ENCODE measurements around the gene PLXNA4. TPM values are rescaled to one million over a fixed set of nuclear protein-coding genes. Genes with fewer than 3 reads are reported as not detected.

Gene PLXNA4
- total RNA-seq, 2 donors from 2014 or later: 2.1 to 8.2 TPM

GRCh38 chr7:132420527-132420926 lies 155.7 kb downstream of the PLXNA4 start:
- no peak overlapping the region for H3K27ac ChIP-seq
- 45 to 71% methylated on average over 2 of the region's 2 CpGs for WGBS, 2 donors
- TF ChIP-seq POLR2A (IDR thresholded peaks at IDR 0.05) (no peak), CTCF (IDR thresholded peaks at IDR 0.05) (no peak)
- H3K36me3 ChIP-seq (replicated peaks in 1 of 2; ENCODE audit: insufficient read depth in 1 of 2, low read depth in 2 of 2): no peaks in the 10 kb centered on the region
- no peak for ATAC-seq
- no peak for DNase-seq
- H3K4me3 ChIP-seq: no peak overlapping the region
- no peaks in the 10 kb centered on the region for H3K27me3 ChIP-seq
- intact Hi-C loops (cut with DNase I): no loop called here
- no peaks in the 10 kb centered on the region for H3K9me3 ChIP-seq
- no peaks in the 10 kb centered on the region for H3K4me1 ChIP-seq

GRCh38 chr7:132419542-132419941 lies 156.7 kb downstream of the PLXNA4 start:
- H3K4me3 ChIP-seq: no peak overlapping the region
- no peak for TF ChIP-seq POLR2A (IDR thresholded peaks at IDR 0.05)
- TF ChIP-seq CTCF (IDR thresholded peaks at IDR 0.05): no peak
- no peak for ATAC-seq
- H3K9me3 ChIP-seq: no peaks in the 10 kb centered on the region
- no peak for DNase-seq
- no peaks in the 10 kb centered on the region for H3K36me3 ChIP-seq (replicated peaks in 1 of 2; ENCODE audit: insufficient read depth in 1 of 2, low read depth in 2 of 2)
- H3K27me3 ChIP-seq: no peaks in the 10 kb centered on the region
- intact Hi-C loops (cut with DNase I): no loop called here
- no peaks in the 10 kb centered on the region for H3K4me1 ChIP-seq
- WGBS, 2 donors: 44 to 50% methylated on average over 2 of the region's 2 CpGs
- H3K27ac ChIP-seq: no peak overlapping the region

- no peaks in the 10 kb centered on the region for H3K9me3 ChIP-seq
Measured at GRCh38 chr7:132418840-132419239, 157.4 kb downstream of the PLXNA4 start.

GRCh38 chr7:132417103-132417906 lies 159.0 kb downstream of the PLXNA4 start:
- TF ChIP-seq POLR2A (IDR thresholded peaks at IDR 0.05) (no peak), CTCF (IDR thresholded peaks at IDR 0.05) (no peak)
- 59 to 63% methylated on average over 9 of the region's 9 CpGs for WGBS, 2 donors
- intact Hi-C loops (cut with DNase I): no loop called here
- Histone ChIP-seq H3K9me3 (no peaks in the 10 kb centered on the region), H3K4me3 (no peak overlapping the region), H3K27ac (no peak overlapping the region), H3K4me1 (no peaks in the 10 kb centered on the region), H3K36me3 (replicated peaks in 1 of 2; ENCODE audit: insufficient read depth in 1 of 2, low read depth in 2 of 2) (no peaks in the 10 kb centered on the region), H3K27me3 (no peaks in the 10 kb centered on the region)
- ATAC-seq (no peak), DNase-seq (no peak)

More at GRCh38 chr7:132418840-132419239, 157.4 kb downstream of the PLXNA4 start:
- DNase-seq (no peak), ATAC-seq (no peak)
- no peak for TF ChIP-seq CTCF (IDR thresholded peaks at IDR 0.05)
- no peak for TF ChIP-seq POLR2A (IDR thresholded peaks at IDR 0.05)
- WGBS, 2 donors: 49 to 66% methylated on average over 6 of the region's 6 CpGs
- Histone ChIP-seq H3K4me3 (no peak overlapping the region), H3K4me1 (no peaks in the 10 kb centered on the region), H3K27me3 (no peaks in the 10 kb centered on the region), H3K27ac (no peak overlapping the region), H3K36me3 (replicated peaks in 1 of 2; ENCODE audit: insufficient read depth in 1 of 2, low read depth in 2 of 2) (no peaks in the 10 kb centered on the region)
- intact Hi-C loops (cut with DNase I): no loop called here

GRCh38 chr7:132416395-132416794 lies 159.9 kb downstream of the PLXNA4 start:
- TF ChIP-seq POLR2A (IDR thresholded peaks at IDR 0.05): no peak
- no peak for TF ChIP-seq CTCF (IDR thresholded peaks at IDR 0.05)
- WGBS, 2 donors: 70 to 85% methylated on average over 2 of the region's 2 CpGs
- intact Hi-C loops (cut with DNase I): no loop called here

More at GRCh38 chr7:132416395-132416794, 159.9 kb downstream of the PLXNA4 start:
- no peaks in the 10 kb centered on the region for H3K27me3 ChIP-seq
- H3K4me3 ChIP-seq: no peak overlapping the region
- ATAC-seq (no peak), DNase-seq (no peak)
- H3K4me1 ChIP-seq: no peaks in the 10 kb centered on the region
- no peaks in the 10 kb centered on the region for H3K36me3 ChIP-seq (replicated peaks in 1 of 2; ENCODE audit: insufficient read depth in 1 of 2, low read depth in 2 of 2)
- no peaks in the 10 kb centered on the region for H3K9me3 ChIP-seq
- H3K27ac ChIP-seq: no peak overlapping the region

All from body of pancreas (tissue), 4 donors.